HG02981 (cell line): ENCODE measurements around the gene MRPL45.
A peak's percentile ranks its signal among the peaks of the same experiment; 100 is the strongest.

Experiments used
- ATAC-seq: cut with Tn5 transposase; IDR thresholded peaks from one replicate; pipeline ENCODE4 v1.9.1; 2021; ENCODE audit warnings: mild to moderate bottlenecking, moderate library complexity; ENCODE audit not compliant: unreplicated experiment

The MRPL45 gene

GRCh38 chr17:38344420-38344745, 47.4 kb downstream of the MRPL45 start:
- no peak for ATAC-seq

GRCh38 chr17:38345743-38346142, 48.8 kb downstream of the MRPL45 start:
- ATAC-seq: no peak

- no peak for ATAC-seq
These were observed 52.2 kb downstream of the MRPL45 start for GRCh38 chr17:38349097-38349730.

- ATAC-seq: no peak
These were observed 53.1 kb downstream of the MRPL45 start for GRCh38 chr17:38350035-38350434.

- peak; percentile 81 for ATAC-seq
These were observed 54.6 kb downstream of the MRPL45 start, which contains the start of gene SOCS7 for GRCh38 chr17:38351412-38352222. SOCS7 (plus strand) TSS chr17:38351844; CDS start chr17:38352053, 209 bp downstream.

GRCh38 chr17:38352245-38353085, 55.5 kb downstream of the MRPL45 start:
- peak; percentile 8 for ATAC-seq

- no peak for ATAC-seq
These were observed 56.2 kb downstream of the MRPL45 start for GRCh38 chr17:38353086-38353604.

GRCh38 chr17:38353668-38354067, 56.7 kb downstream of the MRPL45 start:
- ATAC-seq: no peak

GRCh38 chr17:38354466-38354865, 57.5 kb downstream of the MRPL45 start:
- ATAC-seq: no peak

- ATAC-seq: no peak
These were observed 58.3 kb downstream of the MRPL45 start for GRCh38 chr17:38355251-38355650.

GRCh38 chr17:38357486-38358123, 60.6 kb downstream of the MRPL45 start:
- ATAC-seq: no peak

- ATAC-seq: no peak
These were observed 61.9 kb downstream of the MRPL45 start for GRCh38 chr17:38358586-38359513.

GRCh38 chr17:38361694-38362465, 64.9 kb downstream of the MRPL45 start:
- ATAC-seq: no peak

GRCh38 chr17:38363016-38363415, 66.0 kb downstream of the MRPL45 start:
- ATAC-seq: no peak

- ATAC-seq: no peak
These were observed 67.8 kb downstream of the MRPL45 start for GRCh38 chr17:38364741-38365140.

GRCh38 chr17:38369124-38369886, 72.3 kb downstream of the MRPL45 start:
- no peak for ATAC-seq
